B cell (primary cell): ENCODE results near the gene KCNH6.

Experiments used
- CTCF ChIP-seq: fragments of 200-600 bp; IDR thresholded peaks from one replicate; pipeline ENCODE4 v1.8.0; 2022; ENCODE audit warnings: antibody characterized with exemption, mild to moderate bottlenecking
- EZH2 ChIP-seq: IDR thresholded peaks from 2 replicates; pipeline ENCODE4 v1.6.1; 2012; ENCODE audit warnings: borderline replicate concordance, low read depth, mild to moderate bottlenecking, moderate library complexity, low read length; ENCODE audit not compliant: insufficient read depth, poor library complexity, severe bottlenecking

- TF ChIP-seq CTCF (no peak), EZH2 (no peak)
Observed at GRCh38 chr17:63500543-63501390, 22.4 kb upstream of the KCNH6 start.
